ENCODE measurements around the gene FBXL2. TPM values are rescaled to one million over a fixed set of nuclear protein-coding genes. Genes with fewer than 3 reads are reported as not detected.
"Not testable (repeated sequence)": the region's sequence is repeated elsewhere in the genome, so short reads cannot be mapped to it uniquely, and the experiment has no call there.

Gene FBXL2
- total RNA-seq, 2 donors from 2014 or later = 1.9 to 2.7 TPM

GRCh38 chr3:33420966-33421365 is 143.7 kb downstream of the FBXL2 start:
- ATAC-seq (no peak), DNase-seq (no peak)
- intact Hi-C loops (cut with DNase I) = no loop called here

- intact Hi-C loops (cut with DNase I) = no loop called here
- DNase-seq (no peak), ATAC-seq (peak in 1 of 2 donors; percentile 40)
Observed at GRCh38 chr3:33424606-33425452, 147.6 kb downstream of the FBXL2 start.

- no peak for DNase-seq
- ATAC-seq = no peak
- intact Hi-C loops (cut with DNase I) = no loop called here
Observed at GRCh38 chr3:33425453-33425852, 148.2 kb downstream of the FBXL2 start.

GRCh38 chr3:33426068-33426467 is 148.8 kb downstream of the FBXL2 start:
- DNase-seq = no peak
- intact Hi-C loops (cut with DNase I) = no loop called here
- no peak for ATAC-seq

- ATAC-seq = no peak
- intact Hi-C loops (cut with DNase I) = no loop called here
- DNase-seq = no peak
Observed at GRCh38 chr3:33426630-33427317, 149.5 kb downstream of the FBXL2 start.

- intact Hi-C loops (cut with DNase I) = no loop called here
- ATAC-seq (no peak), DNase-seq (no peak)
Observed at GRCh38 chr3:33428734-33429133, 151.5 kb downstream of the FBXL2 start.

GRCh38 chr3:33429306-33429705 is 152.1 kb downstream of the FBXL2 start:
- intact Hi-C loops (cut with DNase I); ATAC-seq; DNase-seq: not testable (repeated sequence)

GRCh38 chr3:33430061-33430460 is 152.8 kb downstream of the FBXL2 start:
- DNase-seq (no peak), ATAC-seq (no peak)
- intact Hi-C loops (cut with DNase I) = no loop called here

GRCh38 chr3:33430571-33430970 is 153.3 kb downstream of the FBXL2 start:
- ATAC-seq = no peak
- DNase-seq = no peak
- intact Hi-C loops (cut with DNase I) = no loop called here

GRCh38 chr3:33433843-33434242 is 156.6 kb downstream of the FBXL2 start:
- ATAC-seq (no peak), DNase-seq (no peak)
- intact Hi-C loops (cut with DNase I) = no loop called here

Other genes with a start within 250 kb of the FBXL2 start
- gene GLB1, start 180.3 kb upstream of the FBXL2 start, total RNA-seq = 10 to 100 TPM; 27.3 to 28.3 TPM
- gene TMPPE, start 180.3 kb upstream of the FBXL2 start, total RNA-seq = 1 to 10 TPM; 6.1 to 7.2 TPM
- 100 to 1,000 TPM; 129 to 159 TPM for gene CRTAP, start 163.4 kb upstream of the FBXL2 start, total RNA-seq
- gene SUSD5, start 58.6 kb upstream of the FBXL2 start, total RNA-seq = under 1 TPM; 0.60 to 0.82 TPM
- 10 to 100 TPM; 38.7 to 47.6 TPM for gene UBP1, start 163.0 kb downstream of the FBXL2 start, total RNA-seq

All from left cardiac atrium (tissue), 4 donors.